Type B pancreatic cell (in vitro differentiated cells): Measurements from ENCODE around the gene TESK2. TPM values are rescaled to one million over a fixed set of nuclear protein-coding genes. Genes with fewer than 3 reads are reported as not detected.
"Not testable (repeated sequence)": the region's sequence is repeated elsewhere in the genome, so short reads cannot be mapped to it uniquely, and the experiment has no call there.

Experiments used
- DNase-seq: peaks from one replicate; pipeline ENCODE4 v3.0.0; 2021; ENCODE audit warnings: mixed read lengths; ENCODE audit not compliant: unreplicated experiment; ENCODE audit errors: extremely low spot score
- H3K27ac Mint-ChIP-seq: 2 replicates; pipeline ENCODE4 v1.8.0; 2021; ENCODE audit warnings: mild to moderate bottlenecking, mixed read lengths
- H3K27me3 Mint-ChIP-seq: 2 replicates; pipeline ENCODE4 v1.8.0; 2021; ENCODE audit warnings: mixed read lengths
- H3K36me3 Mint-ChIP-seq: 2 replicates; pipeline ENCODE4 v1.8.0; 2021; ENCODE audit warnings: mixed read lengths
- H3K4me1 Mint-ChIP-seq: one replicate; pipeline ENCODE4 v1.8.0; 2021; ENCODE audit warnings: mixed read lengths; ENCODE audit not compliant: unreplicated experiment
- H3K4me3 Mint-ChIP-seq: 2 replicates; pipeline ENCODE4 v1.8.0; 2021; ENCODE audit warnings: mild to moderate bottlenecking, mixed read lengths
- H3K9me3 Mint-ChIP-seq: 2 replicates; pipeline ENCODE4 v1.8.0; 2021; ENCODE audit warnings: mixed read lengths
- total RNA-seq: library from RNA; stranded (reverse); gene quantifications from 2 replicates; pipeline ENCODE4 v1.2.1, GENCODE V29; 2021; ENCODE audit warnings: low replicate concordance
- TF ChIP-seq, protein P1 (sequence below): fragments of 200-600 bp; sonication (generic); conservative IDR thresholded peaks from 2 replicates; pipeline ENCODE4 v1.5.0; 2021; ENCODE audit warnings: antibody characterized with exemption, mild to moderate bottlenecking

The TESK2 gene
- total RNA-seq, 1 donor from 2014 or later = 6.7 TPM

DNA sequence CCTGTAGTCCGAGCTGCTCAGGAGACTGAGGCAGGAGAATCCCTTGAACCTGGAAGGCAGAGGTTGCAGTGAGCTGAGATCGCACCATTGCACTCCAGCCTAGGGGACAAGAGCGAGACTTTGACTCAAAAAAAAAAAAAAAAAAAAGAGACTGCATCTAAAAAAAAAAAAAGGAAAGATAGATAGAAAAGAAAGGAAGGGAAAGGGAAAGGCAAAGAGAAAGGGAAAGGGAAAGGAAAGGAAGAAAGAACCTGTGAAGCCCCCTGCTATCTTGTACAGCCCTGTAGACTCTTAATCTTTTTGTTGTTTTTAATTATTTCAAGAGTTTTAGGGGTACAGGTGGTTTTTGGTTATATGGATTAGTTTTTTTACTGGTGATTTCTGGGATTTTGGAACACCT lies 104.7 kb downstream of the TESK2 start:
- TF ChIP-seq, protein P1, sequence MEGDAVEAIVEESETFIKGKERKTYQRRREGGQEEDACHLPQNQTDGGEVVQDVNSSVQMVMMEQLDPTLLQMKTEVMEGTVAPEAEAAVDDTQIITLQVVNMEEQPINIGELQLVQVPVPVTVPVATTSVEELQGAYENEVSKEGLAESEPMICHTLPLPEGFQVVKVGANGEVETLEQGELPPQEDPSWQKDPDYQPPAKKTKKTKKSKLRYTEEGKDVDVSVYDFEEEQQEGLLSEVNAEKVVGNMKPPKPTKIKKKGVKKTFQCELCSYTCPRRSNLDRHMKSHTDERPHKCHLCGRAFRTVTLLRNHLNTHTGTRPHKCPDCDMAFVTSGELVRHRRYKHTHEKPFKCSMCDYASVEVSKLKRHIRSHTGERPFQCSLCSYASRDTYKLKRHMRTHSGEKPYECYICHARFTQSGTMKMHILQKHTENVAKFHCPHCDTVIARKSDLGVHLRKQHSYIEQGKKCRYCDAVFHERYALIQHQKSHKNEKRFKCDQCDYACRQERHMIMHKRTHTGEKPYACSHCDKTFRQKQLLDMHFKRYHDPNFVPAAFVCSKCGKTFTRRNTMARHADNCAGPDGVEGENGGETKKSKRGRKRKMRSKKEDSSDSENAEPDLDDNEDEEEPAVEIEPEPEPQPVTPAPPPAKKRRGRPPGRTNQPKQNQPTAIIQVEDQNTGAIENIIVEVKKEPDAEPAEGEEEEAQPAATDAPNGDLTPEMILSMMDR = no peak
- Mint-ChIP-seq H3K27me3 (no peaks in the 10 kb centered on the region), H3K4me1 (peaks cover 4% of the 10 kb centered on the region), H3K9me3 (no peaks in the 10 kb centered on the region), H3K27ac (no peak overlapping the region), H3K36me3 (no peaks in the 10 kb centered on the region), H3K4me3 (no peak overlapping the region)
- DNase-seq = no peak

DNA sequence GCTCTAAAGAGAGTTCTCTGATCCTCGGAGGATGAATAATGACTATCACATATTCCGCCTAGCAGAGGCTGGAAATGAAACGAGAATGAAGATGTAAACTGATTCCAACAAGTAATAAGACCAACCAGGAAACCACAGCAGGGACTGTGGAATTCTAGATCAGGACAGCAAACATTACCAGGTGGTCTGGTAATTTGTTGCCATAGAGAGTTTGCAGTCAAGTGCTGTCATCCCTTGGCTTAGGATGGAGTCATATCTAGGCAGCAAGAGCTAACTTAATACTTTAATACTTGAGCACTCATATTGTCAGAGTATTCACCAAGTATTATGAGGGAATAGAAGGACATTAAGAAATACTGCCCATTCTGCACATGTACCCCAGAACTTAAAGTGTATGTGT lies 105.7 kb downstream of the TESK2 start:
- Mint-ChIP-seq H3K4me3 (no peak overlapping the region), H3K4me1 (peaks cover 4% of the 10 kb centered on the region), H3K27me3 (no peaks in the 10 kb centered on the region), H3K27ac (no peak overlapping the region), H3K9me3 (no peaks in the 10 kb centered on the region), H3K36me3 (no peaks in the 10 kb centered on the region)
- TF ChIP-seq, protein P1 = no peak
- DNase-seq = no peak

DNA sequence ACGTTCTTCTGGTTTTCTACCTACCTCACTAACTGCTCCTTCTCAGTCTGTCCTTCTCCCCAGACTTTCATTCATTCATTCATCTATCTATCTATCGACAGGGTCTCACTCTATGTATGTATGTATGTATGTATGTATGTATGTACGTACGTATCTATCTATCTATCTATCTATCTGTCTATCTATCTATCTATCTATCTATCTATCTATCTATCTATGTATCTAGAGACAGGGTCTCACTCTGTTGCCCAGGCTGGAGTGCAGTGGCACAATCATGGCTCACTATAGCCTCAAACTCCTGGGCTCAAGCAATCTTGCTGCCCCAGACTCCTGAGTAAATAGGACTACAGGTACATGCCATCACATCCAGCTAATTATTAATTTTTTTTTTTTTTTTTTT lies 106.8 kb downstream of the TESK2 start:
- not testable (repeated sequence) for H3K4me3 Mint-ChIP-seq, H3K9me3 Mint-ChIP-seq, H3K36me3 Mint-ChIP-seq, H3K27me3 Mint-ChIP-seq, H3K4me1 Mint-ChIP-seq, H3K27ac Mint-ChIP-seq, DNase-seq

DNA sequence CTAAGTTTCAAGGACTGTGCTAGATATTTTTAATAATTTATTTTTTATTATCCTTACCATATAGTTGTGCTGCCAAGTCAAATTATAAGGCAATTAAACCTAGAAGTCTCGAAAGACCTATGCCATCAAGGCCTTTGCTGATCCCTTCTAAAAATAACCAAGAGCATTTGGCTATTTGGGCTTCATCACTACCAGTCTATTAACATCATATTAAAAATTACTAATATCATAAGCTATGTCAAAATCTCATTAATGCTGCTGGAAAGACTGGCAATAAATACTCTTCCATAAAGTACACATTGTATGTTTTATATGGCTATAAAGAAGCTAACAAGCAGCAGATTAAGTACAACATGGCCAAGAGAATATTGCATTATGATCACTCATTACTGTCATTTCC lies 107.8 kb downstream of the TESK2 start:
- no peak for DNase-seq
- H3K36me3 Mint-ChIP-seq = no peaks in the 10 kb centered on the region
- no peaks in the 10 kb centered on the region for H3K9me3 Mint-ChIP-seq
- no peak overlapping the region for H3K27ac Mint-ChIP-seq
- H3K27me3 Mint-ChIP-seq = no peaks in the 10 kb centered on the region
- H3K4me3 Mint-ChIP-seq = no peak overlapping the region
- TF ChIP-seq, protein P1 = no peak
- H3K4me1 Mint-ChIP-seq = peaks cover 4% of the 10 kb centered on the region

DNA sequence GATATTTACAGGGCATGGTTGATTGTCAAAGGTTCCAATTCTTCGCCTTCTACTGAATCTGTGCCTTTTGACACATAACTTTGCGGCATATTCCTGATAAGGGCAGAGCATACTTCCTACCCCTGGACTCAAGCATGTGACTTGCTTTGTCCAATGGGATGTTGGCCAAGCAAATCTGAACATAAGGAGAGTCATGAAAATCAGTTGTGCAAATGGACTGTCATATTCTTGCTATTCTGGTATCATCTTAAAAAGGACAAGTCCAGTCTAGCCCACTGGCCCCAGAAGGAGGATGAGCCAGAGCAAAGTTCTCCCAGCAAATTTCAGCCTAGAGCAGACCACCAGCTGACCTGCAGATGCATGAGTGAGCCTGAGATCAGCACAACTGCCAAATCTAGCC lies 109.7 kb downstream of the TESK2 start:
- Mint-ChIP-seq H3K36me3 (no peaks in the 10 kb centered on the region), H3K9me3 (no peaks in the 10 kb centered on the region), H3K27me3 (no peaks in the 10 kb centered on the region), H3K4me1 (peaks cover 4% of the 10 kb centered on the region), H3K27ac (no peak overlapping the region), H3K4me3 (no peak overlapping the region)
- no peak for DNase-seq
- TF ChIP-seq, protein P1 = no peak

DNA sequence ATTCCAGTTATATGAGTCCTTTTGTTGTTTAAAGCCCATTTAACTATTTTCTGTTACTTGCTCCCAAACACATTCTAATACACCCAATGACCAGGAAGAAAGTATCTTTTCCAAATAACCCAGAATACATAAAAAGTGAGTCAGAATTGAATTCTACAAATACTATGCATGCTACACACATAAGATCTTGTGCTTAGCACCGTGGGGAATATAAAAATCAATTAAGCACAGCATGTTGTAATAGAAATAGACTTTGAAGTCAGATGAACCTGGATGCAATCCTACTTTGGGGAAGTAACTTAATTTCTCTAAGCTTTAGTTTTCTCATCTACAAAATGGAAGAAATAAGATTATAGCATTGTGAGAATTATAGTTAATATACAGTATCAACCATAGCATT lies 110.2 kb downstream of the TESK2 start:
- Mint-ChIP-seq H3K4me1 (peaks cover 4% of the 10 kb centered on the region), H3K4me3 (no peak overlapping the region), H3K27ac (no peak overlapping the region), H3K36me3 (no peaks in the 10 kb centered on the region), H3K9me3 (no peaks in the 10 kb centered on the region), H3K27me3 (no peaks in the 10 kb centered on the region)
- TF ChIP-seq, protein P1 = no peak
- no peak for DNase-seq
